NCI-H2107 treated with DMSO at 0.1 percent for 48 hours (cell line): Measurements from ENCODE around the gene GNG4.

ENCODE experiments used
- DNase-seq: peaks from one replicate; lab custom pipeline; 2025; ENCODE audit not compliant: unreplicated experiment; lab: John Stamatoyannopoulos, UW

GNG4 gene

GRCh38 chr1:235500971-235501540, 148.5 kb downstream of the GNG4 start:
- no peak for DNase-seq
